GM19452 (cell line): ENCODE measurements around the gene GARS1.

Source experiments
- ATAC-seq: cut with Tn5 transposase; IDR thresholded peaks from one replicate; pipeline ENCODE4 v1.9.1; 2021; ENCODE audit not compliant: unreplicated experiment

Gene GARS1

GRCh38 chr7:30652698-30653641 lies 58.3 kb downstream of the GARS1 start:
- ATAC-seq = no peak

- no peak for ATAC-seq
Measured at GRCh38 chr7:30654296-30655090, 59.8 kb downstream of the GARS1 start.

GRCh38 chr7:30655096-30655970 lies 60.7 kb downstream of the GARS1 start:
- no peak for ATAC-seq

- ATAC-seq = no peak
Measured at GRCh38 chr7:30656006-30656957, 61.6 kb downstream of the GARS1 start.

- no peak for ATAC-seq
Measured at GRCh38 chr7:30657131-30657530, 62.5 kb downstream of the GARS1 start.

- ATAC-seq = no peak
Measured at GRCh38 chr7:30658479-30659074, 63.9 kb downstream of the GARS1 start.

GRCh38 chr7:30659312-30659711 lies 64.6 kb downstream of the GARS1 start:
- ATAC-seq = no peak

GRCh38 chr7:30660331-30661255 lies 65.9 kb downstream of the GARS1 start:
- no peak for ATAC-seq

- no peak for ATAC-seq
Measured at GRCh38 chr7:30661926-30662325, 67.2 kb downstream of the GARS1 start.

- ATAC-seq = no peak
Measured at GRCh38 chr7:30662431-30662939, 67.8 kb downstream of the GARS1 start.

GRCh38 chr7:30663414-30663813 lies 68.7 kb downstream of the GARS1 start:
- ATAC-seq = no peak

GRCh38 chr7:30664184-30664885 lies 69.7 kb downstream of the GARS1 start:
- ATAC-seq = no peak

GRCh38 chr7:30665043-30665442 lies 70.4 kb downstream of the GARS1 start:
- ATAC-seq = no peak

GRCh38 chr7:30665449-30665848 lies 70.8 kb downstream of the GARS1 start:
- ATAC-seq = no peak

- ATAC-seq = no peak
Measured at GRCh38 chr7:30667172-30667571, 72.5 kb downstream of the GARS1 start.

- no peak for ATAC-seq
Measured at GRCh38 chr7:30668102-30668501, 73.4 kb downstream of the GARS1 start.

GRCh38 chr7:30671793-30672465 lies 77.3 kb downstream of the GARS1 start:
- no peak for ATAC-seq
